ENCODE measurements around the gene VAPA. TPM values are rescaled to one million over a fixed set of nuclear protein-coding genes. Genes with fewer than 3 reads are reported as not detected.
A peak's percentile ranks its signal among the peaks of the same experiment; 100 is the strongest.

Gene VAPA
- total RNA-seq: 100 to 1,000 TPM; 146 to 152 TPM

- Mint-ChIP-seq H3K4me3 (peak within 1 kb of the TSS; percentile 91), H3K36me3 (ENCODE audit: low read depth) (peaks cover 4% of the 10 kb centered on the region), H3K9me3 (no peaks in the 10 kb centered on the region), H3K4me1 (ENCODE audit: low read depth) (peaks cover 22% of the 10 kb centered on the region), H3K27ac (peak within 1 kb of the TSS; percentile 93), H3K27me3 (peaks cover 2% of the 10 kb centered on the region)
- ATAC-seq (peak; percentile 88), DNase-seq (peak; percentile 93)
- POLR2A ChIA-PET: interaction anchor here (0.6 to 1.2 kb wide), 3 partner anchors 10 to 35 kb away, joined by 3 to 4 read pairs (median 3); no protein-coding TSS in a partner anchor
- CTCF ChIA-PET: interaction anchor here (1.2 to 1.3 kb wide), 2 partner anchors 8 to 58 kb away, joined by 3 read pairs; no protein-coding TSS in a partner anchor
- TF ChIP-seq CTCF (IDR thresholded peaks at IDR 0.05): no peak
- intact Hi-C loops (cut with micrococcal nuclease): no loop called here
These were observed at the start of gene VAPA for GRCh38 chr18:9913526-9914333. TSS of gene VAPA (plus strand) at chr18:9914016. CDS start at chr18:9914257, 241 bp downstream.

GRCh38 chr18:9865764-9866490 is 47.9 kb upstream of the VAPA start:
- peaks cover 6% of the 10 kb centered on the region for H3K27me3 Mint-ChIP-seq
- H3K4me1 Mint-ChIP-seq (ENCODE audit: low read depth): peaks cover 8% of the 10 kb centered on the region
- H3K27ac Mint-ChIP-seq: no peak overlapping the region
- CTCF ChIA-PET: no interaction called here
- TF ChIP-seq CTCF (IDR thresholded peaks at IDR 0.05): no peak
- POLR2A ChIA-PET: no interaction called here
- intact Hi-C loops (cut with micrococcal nuclease): no loop called here
- ATAC-seq: no peak
- DNase-seq: no peak
- no peaks in the 10 kb centered on the region for H3K36me3 Mint-ChIP-seq (ENCODE audit: low read depth)
- H3K4me3 Mint-ChIP-seq: no peak overlapping the region
- H3K9me3 Mint-ChIP-seq: peaks cover 16% of the 10 kb centered on the region

GRCh38 chr18:9866627-9867026 is 47.2 kb upstream of the VAPA start:
- Mint-ChIP-seq H3K27ac (no peak overlapping the region), H3K36me3 (ENCODE audit: low read depth) (no peaks in the 10 kb centered on the region), H3K27me3 (peaks cover 8% of the 10 kb centered on the region), H3K9me3 (peaks cover 16% of the 10 kb centered on the region), H3K4me1 (ENCODE audit: low read depth) (peaks cover 5% of the 10 kb centered on the region), H3K4me3 (no peak overlapping the region)
- DNase-seq (no peak), ATAC-seq (no peak)
- intact Hi-C loops (cut with micrococcal nuclease): no loop called here
- ChIA-PET POLR2A (no interaction called here), CTCF (no interaction called here)
- TF ChIP-seq CTCF (IDR thresholded peaks at IDR 0.05): no peak

GRCh38 chr18:9867071-9867594 is 46.7 kb upstream of the VAPA start:
- H3K9me3 Mint-ChIP-seq: peaks cover 16% of the 10 kb centered on the region
- H3K27ac Mint-ChIP-seq: no peak overlapping the region
- ATAC-seq: no peak
- TF ChIP-seq CTCF (IDR thresholded peaks at IDR 0.05): no peak
- POLR2A ChIA-PET: no interaction called here
- intact Hi-C loops (cut with micrococcal nuclease): no loop called here
- H3K27me3 Mint-ChIP-seq: peaks cover 8% of the 10 kb centered on the region
- DNase-seq: no peak
- H3K4me3 Mint-ChIP-seq: no peak overlapping the region
- peaks cover under 1% of the 10 kb centered on the region for H3K4me1 Mint-ChIP-seq (ENCODE audit: low read depth)
- H3K36me3 Mint-ChIP-seq (ENCODE audit: low read depth): no peaks in the 10 kb centered on the region
- CTCF ChIA-PET: no interaction called here

Measured in activated CD8-positive, alpha-beta T cell treated with anti-CD3 and anti-CD28 coated beads for 36 hours (primary cell).